ENCODE data around the gene ZNRD2.

The ZNRD2 gene

DNA sequence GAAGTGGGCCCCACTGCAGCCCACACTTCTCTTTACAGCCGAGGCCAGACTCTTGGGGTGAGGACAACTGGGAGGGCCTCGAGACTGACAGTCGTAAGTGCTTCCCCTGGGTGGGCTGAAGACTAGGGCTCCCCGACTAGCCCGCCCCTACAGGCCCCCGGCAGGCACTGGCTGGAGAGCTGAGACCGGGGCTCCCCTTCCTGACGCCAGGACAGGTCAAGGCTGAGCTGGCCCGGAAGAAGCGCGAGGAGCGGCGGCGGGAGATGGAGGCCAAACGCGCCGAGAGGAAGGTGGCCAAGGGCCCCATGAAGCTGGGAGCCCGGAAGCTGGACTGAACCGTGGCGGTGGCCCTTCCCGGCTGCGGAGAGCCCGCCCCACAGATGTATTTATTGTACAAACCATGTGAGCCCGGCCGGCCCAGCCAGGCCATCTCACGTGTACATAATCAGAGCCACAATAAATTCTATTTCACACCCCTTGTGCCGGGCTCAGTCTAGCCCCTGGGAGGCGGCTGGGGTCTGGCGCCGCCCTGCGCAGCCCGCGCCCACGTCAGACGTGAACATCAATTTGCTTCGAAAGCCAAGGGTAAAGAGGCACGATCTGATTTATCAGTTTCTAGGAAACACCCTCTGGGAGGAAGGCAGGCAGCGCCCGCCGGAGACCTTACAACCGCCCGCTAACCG lies 31.9 kb upstream of the ZNRD2 start:
- DNase-seq (ENCODE audit: low spot score) = no peak

- DNase-seq (ENCODE audit: low spot score) = no peak
These were observed 31.1 kb upstream of the ZNRD2 start for GRCh38 chr11:65538915-65539743.

DNA sequence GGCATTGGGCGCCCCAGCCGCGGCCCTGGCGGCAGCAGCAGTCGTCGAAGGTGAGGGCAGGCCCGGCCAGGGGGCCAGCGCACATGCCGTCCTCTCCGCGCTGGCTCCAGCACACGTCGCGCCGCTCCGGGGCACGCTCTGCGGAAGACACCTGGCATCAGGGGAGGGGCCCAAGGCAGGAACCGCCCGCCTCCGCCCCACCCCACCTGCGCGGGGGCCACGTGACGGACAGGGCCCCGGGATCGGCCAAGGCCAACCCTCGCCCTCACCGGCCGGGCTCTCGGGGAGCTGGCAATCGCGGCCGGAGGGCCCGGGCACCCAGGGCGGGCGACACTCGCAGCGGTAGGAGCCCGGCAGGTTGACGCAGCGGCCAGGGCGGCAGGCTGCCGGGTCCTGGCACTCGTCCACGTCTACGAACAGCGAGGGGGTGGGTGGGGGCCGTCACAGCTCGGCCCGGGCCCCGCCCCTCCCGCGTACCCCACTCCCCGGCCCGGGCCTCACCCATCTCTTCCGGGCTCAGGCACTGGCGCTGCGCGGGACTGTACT lies 30.5 kb upstream of the ZNRD2 start:
- DNase-seq (ENCODE audit: low spot score) = no peak

DNA sequence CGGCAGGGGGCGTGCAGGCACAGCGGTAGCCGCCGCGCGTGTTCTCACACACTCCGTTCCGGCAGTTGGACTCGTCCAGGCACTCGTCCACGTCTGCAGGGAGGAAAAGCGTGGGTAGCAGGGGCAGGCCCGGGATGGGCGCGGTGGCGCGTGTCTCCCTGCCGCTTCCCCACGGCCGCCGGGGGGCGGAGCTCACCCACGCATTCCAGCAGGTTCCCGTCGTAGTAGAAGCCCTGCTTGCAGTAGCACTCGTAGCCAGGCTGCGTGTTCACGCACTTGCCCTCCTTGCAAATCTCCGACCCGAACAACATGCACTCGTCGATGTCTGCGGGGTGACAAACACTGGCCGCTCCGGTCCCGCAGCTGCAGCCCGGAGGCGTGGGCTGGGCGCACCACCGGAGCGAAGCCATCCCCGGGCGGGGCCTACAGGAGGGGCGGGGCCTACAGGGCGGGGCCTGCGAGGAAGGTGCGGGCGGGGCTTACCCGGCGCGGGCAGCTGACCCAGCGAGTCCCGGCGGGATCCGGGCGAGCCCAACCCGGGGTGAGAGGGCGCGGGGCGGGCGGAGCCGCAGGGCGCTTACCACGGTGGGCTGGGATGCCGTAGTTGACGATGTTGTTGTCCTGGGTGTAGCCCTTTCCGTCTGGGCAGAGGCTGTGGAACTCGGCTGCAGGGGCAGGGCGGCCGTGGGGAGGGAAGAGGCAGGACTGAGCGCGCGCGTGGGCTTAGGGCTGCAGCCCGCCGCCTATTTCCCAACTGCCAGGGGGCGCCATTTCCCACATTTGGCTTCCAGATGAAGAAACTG lies 29.8 kb upstream of the ZNRD2 start:
- DNase-seq (ENCODE audit: low spot score) = peak; percentile 92

- DNase-seq (ENCODE audit: low spot score) = no peak
These were observed 28.9 kb upstream of the ZNRD2 start for GRCh38 chr11:65541093-65541982.

GRCh38 chr11:65542738-65543390 lies 27.4 kb upstream of the ZNRD2 start:
- DNase-seq (ENCODE audit: low spot score) = no peak

GRCh38 chr11:65545853-65546216 lies 24.4 kb upstream of the ZNRD2 start:
- DNase-seq (ENCODE audit: low spot score) = no peak

GRCh38 chr11:65546217-65546958 lies 23.9 kb upstream of the ZNRD2 start:
- DNase-seq (ENCODE audit: low spot score) = peak; percentile 97

DNA sequence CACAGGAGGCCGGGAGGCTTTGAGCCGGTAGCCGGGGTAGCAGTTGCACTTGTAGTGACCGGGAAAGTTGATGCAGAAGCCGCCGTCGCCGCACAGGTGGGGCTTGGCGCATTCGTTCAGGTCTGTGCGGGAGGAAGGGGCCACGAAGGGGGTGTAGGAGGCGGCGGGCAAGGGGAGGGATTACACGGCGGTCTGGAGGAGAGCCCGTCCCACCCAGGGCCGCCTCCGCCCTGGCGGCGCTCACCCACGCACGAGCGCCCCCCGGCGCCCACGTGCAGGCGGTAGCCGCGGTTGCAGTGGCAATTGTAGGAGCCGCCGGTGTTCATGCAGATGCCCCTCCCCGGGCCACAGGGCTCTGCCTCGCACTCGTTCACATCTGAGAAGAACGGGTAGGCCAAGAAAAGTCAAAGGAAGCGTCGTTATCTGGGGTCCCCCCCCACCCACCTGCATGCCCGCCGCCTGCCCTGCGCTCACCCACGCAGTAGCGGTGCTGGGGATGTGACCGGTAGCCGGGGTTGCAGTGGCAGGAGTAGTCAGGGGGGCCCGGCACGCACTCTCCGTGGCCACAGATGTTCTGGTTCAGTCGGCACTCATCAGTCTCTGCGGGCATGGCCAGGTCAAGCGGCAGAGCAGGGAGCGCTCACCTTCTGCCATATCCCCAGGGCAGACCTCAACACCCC lies 22.7 kb upstream of the ZNRD2 start:
- no peak for DNase-seq (ENCODE audit: low spot score)

DNA sequence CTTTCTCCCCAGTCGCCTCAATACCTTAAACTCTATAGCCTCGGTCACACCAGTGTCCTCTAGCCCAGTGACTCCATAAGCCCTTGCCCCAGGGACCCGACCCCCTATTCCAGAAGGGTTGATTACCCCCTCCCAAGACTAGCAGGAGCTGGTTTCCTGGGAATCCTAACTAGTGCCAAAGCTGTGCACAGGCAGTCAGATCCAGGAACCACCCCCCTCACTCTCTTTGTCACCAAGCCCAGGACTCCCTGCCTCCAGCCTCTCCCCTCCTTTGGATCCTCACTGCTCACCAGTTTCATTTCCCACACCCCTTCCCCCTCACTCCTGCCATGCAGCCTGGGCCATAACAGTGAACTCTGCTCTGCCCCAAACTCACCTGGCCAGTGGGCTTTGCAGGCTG lies 21.9 kb upstream of the ZNRD2 start:
- no peak for DNase-seq (ENCODE audit: low spot score)

DNA sequence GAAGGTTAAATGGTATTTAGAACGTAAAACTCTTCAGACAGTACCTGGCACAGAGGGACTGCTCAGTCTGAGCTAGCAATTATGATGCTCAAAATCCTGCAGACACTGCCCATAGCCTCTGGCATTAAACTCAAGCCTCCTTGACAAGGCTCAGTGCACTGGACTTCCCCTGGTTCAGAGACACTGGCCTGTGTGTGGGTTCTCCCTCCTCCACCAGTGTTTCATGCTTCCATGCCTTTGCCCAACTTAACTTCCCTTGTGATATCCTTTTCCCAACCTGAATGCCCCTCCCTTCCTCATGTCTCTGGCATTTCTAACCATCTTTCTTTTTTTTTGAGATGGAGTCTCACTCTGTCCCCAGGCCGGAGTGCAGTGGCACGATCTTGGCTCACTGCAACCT lies 21.2 kb upstream of the ZNRD2 start:
- DNase-seq (ENCODE audit: low spot score) = no peak

- DNase-seq (ENCODE audit: low spot score) = peak; percentile 78
These were observed 18.5 kb upstream of the ZNRD2 start for GRCh38 chr11:65551572-65552387.

DNA sequence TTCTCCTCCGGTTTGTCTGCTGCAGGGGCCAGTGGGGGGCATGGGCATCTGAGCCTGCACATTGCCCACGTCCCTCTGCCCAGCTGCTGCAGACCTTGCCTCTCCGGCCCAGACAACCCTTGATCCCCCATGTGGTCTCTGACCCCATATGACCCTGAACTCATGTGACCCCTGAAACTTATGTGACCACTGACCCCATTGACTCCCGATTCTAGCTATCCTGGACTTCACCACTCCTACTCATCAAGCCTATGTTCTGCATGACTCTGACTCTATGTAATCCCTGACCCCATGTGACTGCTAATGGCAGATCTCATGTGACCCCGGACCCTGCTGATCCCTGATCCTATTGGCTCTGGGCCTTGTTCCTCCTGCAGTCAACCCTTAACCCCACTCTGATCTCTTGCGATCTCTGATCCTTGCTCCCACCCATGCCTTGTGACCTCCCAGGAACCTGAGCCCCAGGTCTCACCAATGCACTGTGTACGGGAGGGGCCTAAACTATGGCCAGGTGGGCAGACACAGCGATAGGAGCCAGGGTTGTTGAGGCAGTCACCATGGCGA lies 17.8 kb upstream of the ZNRD2 start:
- DNase-seq (ENCODE audit: low spot score) = no peak

DNA sequence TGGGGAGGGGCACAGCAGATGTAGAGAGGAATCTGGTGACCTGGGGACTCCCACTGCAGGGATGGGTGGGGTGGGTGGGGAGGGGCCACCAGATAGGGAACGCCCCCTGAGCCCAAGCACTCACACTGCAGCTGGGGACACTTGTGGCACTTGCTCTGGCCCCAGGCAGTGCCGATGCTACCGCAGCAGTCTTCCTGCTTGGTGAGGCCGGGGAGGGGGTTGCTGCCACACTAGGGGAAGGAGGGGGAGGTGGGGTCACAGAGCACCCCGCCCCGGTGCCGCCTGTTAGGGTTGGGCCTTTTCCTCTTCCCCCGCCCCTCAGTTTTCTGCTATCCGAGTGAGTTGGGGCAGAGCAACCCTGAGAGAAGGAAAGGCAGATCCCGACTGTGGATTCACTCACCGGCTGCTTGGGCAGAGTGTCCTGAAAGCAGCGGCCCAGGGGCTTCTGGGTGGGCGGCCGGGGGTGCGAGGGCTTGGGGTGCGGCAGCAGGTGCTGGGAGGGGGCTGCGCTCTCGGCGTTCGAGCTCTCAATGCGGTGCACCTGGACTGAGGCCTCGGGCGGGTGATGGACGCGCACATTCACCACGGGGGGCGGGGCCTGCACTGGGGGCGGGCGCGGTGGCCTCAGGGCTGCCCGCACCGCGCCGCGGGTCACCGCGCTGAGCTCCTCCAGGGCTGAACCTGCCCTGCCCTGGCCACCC lies 16.8 kb upstream of the ZNRD2 start:
- no peak for DNase-seq (ENCODE audit: low spot score)

GRCh38 chr11:65554057-65554818 lies 16.0 kb upstream of the ZNRD2 start:
- no peak for DNase-seq (ENCODE audit: low spot score)

DNA sequence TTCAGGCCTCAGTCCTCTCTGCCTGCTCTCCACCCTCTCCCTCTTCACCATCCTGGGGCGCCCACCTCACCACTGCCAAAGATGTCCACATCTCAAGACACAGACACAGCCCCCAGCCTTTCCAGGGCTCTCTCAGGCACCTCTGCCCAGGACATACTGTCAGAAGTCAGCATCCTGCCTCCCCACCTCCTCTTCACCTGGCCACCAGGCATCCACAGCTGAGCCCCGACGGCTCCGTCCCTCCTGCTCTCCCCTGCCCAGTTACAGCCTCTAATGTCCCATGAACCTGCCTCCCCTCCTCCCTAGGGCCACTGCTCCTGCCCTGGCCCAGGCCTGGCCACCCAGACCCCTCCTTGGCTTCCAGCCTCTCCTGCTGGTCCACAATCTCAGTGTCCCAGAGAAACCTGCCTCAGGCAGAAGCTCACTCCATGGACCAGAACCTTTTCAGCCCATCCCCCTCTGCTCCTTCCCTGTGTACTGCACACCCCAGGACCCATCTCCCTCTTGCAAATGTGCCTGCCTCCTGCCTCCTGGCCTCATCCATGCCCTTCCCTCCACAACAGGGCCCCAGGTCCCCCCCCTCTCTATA lies 15.3 kb upstream of the ZNRD2 start:
- DNase-seq (ENCODE audit: low spot score) = no peak
